GM19397 (cell line): Measurements from ENCODE around the gene PRPF6.
"Not testable (repeated sequence)": the region's sequence is repeated elsewhere in the genome, so short reads cannot be mapped to it uniquely, and the experiment has no call there.

ENCODE experiments used
- ATAC-seq: cut with Tn5 transposase; IDR thresholded peaks from one replicate; pipeline ENCODE4 v1.9.1; 2021; ENCODE audit warnings: mild to moderate bottlenecking, moderate library complexity; ENCODE audit not compliant: unreplicated experiment

Gene PRPF6

DNA sequence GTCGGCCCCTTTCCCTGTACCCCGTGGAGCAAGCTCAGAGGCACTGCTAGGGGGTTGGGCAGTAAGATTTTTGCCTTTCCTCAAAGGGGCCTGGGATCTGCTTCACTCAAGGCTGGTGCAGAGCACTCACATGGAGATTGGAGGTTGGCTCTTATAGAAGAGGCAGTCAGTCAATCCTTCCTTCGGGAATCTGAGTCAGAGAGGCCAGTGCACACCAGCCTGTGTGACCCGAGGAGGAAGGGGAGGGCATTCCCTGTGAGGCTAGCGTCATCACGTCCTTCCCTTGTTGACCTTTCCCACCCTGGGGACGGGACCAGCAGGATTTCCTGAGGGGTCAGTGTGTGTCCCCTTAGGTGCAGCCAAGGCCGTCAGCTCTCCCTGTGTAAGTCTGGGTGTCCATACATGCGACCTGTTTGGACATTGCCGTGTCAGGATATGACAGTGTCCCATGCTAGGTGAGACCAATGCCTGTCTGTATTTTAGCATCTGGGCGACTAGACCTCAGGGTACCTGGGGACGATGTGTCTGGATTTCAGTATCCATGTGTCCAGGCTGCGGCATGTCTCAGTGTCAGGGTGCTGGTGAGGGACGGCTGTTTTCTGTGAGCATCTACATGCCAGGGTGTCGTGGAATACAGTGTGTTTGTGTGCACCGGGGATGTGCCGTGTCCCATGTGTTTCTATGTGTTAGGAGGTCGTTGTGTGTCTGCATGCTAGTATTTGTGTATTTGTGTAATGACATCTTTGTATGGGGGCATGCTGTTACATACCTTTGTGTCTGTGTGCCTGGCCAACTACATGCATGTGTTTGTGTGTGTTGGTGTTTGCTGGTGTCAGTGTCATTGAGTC lies 8.4 kb upstream of the PRPF6 start:
- ATAC-seq = no peak

DNA sequence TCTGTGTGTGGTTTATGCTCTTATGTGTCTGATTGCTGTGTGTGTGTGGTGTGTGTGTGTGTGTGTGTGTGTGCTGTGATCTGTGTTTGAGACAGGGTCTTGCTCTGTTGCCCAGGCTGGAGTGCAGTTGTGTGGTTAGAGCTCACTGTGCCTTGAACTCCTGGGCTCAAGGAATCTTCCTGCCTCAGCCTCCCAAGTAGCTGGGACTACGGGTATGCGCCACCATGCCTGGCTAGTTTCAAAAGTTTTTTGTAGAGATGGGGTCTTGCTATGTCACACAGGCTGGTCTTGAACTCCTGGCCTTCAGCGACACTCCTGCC lies 7.8 kb upstream of the PRPF6 start:
- no peak for ATAC-seq

DNA sequence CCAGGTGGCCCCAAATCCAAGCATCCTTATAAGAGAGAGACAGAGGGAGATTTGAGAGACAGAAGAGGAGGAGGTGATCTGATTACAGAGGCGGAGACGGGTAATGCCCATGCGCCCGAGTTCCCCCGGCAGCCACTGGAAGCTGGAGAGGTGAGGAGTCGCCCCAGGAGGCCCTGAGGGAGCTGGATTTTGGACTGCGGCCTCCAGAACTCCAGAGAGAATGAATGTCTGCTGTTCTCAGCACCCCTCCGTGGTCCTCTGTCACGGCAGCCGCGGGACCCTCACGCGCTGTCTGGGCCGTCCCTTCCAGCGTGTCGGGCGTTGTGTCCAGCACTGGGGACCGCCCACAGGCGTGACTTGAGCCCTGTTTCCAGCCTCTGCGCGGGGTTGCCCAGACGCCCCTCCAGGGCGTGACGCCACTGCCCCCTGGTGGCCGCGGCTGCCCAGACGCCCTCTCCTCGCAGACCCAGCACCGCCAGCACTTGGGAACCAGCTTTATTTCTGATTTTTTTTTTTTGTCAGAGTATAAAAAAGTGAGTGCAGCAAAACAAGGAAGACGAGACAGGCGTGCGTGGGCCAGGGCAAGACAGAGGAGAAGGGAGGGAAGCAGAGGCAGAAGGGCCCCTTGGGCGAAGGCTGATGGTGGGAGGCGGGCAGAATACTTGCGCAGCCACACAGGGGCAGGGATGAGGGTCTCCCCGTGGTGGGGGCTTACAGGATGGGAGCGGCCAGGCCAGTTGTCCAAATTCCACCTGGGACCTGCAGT lies 7.1 kb upstream of the PRPF6 start:
- no peak for ATAC-seq

DNA sequence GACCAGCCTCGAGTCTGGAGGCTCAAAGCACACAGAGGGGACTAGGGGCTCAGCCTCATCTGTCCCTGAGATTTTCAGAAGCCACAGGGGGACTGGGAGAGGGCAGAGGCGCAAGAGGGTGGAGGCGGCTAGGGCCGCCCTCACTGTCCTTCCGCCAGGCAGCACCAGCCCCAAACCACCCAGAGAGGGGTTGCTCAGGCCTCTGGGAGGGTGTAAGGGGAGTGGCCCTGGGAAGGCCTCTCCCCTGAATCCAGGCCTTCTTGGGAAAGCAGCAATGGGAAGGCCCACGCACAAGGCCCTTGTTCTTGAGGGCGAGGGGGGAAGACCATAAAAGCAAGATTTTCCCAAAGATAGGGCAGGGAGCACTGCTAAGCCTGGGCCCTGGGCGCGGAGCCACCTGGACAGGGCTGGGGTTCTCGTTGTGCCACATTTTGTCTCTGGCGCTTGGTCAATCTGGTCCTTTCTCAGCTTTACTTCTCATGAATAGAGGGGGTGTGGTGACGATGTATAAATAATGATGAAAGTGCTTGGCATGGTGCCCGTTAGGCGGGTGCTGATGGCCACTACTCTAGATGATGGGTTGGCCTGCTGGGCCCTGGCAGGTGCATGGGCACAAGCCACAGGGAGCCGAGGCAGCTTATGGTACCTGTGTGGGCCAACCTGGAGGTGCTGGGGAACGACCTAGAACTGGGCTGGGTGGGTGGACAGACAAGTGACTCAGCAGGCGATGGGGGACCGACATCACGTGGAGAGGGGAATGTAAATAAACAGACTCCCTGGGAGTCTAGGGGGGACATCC lies 6.3 kb upstream of the PRPF6 start:
- ATAC-seq = no peak

DNA sequence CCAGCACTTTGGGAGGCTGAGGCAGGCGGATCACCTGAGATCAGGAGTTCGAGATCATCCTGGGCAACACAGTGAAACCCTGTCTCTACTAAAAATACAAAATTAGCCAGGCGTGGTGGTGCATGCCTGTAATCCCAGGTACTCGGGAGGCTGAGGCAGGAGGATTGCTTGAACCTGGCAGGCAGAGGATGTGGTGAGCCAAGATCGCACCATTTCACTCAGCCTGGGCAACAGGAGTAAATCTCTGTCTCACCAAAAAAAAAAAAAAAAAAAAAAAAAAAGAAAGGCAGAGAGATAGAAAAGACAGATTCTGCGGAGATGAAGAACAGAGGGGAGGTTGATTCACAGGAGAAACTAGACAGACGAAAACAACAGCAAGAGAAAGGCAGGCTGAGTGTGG lies 4.4 kb upstream of the PRPF6 start:
- not testable (repeated sequence) for ATAC-seq

DNA sequence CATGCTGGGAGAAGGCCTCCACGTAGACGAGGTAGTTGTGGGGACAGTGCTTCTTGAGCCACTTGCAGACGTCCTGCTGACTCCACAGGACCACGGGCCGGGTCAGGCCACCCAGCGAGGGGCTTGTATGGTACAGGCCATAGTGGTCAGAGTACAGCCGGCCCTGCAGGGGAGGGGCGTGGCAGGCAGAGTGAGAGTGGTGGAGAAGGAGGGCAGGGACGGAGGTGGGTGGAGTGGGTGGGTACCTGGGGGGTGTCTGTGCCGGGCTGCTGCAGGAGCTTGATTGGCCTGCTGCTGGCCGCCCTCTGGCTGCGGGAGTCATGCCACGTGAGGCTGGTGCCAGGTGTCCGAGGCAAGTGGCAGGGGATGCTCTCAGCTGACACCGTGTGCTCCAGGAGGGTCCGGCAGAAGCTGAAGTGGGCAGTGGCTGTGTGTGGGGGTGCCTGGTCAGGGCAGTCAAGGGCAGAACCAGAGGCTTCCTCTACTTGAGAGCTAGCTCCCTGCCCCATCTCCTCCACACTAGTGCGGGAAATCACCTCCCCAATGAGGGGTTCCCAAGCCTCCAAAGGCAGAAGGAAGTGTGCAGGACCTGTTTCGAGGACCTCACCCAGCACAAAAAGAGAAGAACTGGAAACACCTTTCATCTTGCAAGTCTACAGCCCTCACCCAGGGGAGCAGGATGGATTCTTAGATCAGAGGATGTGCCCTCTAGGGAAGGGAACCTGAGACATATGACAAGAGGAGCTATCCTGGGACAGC lies 3.8 kb upstream of the PRPF6 start:
- no peak for ATAC-seq

DNA sequence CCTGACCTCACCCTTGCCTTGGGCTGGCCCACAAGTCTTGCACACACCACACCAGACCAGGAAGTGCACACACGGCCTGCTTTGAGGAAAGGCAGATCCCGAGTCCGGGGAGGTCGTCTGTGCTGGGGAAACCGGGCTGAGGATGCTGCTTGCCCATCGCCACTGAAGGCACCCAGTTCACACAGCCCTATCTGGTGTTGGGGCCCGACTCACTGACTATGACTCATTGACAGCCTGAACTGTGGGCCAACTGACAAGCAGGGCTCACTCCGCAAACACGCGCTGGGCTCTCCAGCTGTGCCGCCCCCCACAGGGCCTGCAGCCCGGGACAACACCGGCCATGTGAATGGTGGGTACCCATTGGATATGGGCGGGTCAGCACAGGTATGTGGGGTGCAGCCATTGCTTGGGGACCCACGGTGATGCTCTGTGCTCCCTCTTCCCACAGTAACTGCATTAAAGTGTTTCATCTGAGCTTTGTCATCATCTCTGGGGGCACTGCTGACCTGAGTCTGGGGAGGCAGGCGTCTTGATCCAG lies 3.1 kb upstream of the PRPF6 start:
- no peak for ATAC-seq

DNA sequence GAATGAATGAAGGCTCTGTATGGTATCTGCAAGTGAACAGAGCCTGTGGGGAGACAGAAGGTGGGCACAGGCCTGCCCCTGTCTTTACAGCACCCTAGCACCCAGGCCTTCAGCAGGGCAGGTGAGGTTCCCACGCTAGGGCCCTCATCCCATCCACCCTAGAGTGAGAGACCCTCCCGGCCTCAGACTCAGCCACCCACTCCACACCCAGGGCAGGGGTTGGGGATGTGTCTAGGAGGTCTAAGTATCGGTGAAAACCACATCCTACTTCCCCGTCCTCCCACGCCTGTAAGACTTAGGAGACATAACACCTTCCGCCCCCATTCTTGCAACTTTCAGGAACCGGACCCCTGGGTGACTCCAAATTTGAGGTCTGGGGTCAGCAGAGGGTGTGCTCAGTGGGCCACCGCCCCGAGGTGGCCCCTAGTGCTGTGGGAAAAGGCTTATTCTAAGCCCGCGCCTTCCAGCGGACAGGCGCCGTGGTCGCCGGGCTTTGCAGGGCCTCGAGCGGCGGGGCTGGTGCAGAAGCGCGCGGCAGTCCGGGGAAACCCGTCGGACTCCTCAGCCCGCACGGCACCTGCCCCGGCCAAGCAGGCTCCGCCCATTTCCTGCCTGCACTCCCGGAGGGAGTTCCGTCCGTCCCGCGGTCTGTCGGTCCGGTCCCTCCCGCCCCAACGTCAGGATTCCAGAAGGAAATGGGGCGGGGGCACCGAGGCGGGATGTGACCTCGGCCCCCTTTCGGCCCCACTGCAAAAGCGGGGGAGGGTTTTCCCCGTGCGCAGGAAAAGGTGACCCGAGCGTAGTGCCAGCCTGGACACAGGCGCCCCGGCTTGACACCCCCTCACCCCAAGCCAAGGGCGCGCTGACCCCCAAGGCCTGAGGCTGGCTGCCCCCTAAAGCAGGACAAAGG lies 2.4 kb upstream of the PRPF6 start:
- peak; percentile 36 for ATAC-seq

DNA sequence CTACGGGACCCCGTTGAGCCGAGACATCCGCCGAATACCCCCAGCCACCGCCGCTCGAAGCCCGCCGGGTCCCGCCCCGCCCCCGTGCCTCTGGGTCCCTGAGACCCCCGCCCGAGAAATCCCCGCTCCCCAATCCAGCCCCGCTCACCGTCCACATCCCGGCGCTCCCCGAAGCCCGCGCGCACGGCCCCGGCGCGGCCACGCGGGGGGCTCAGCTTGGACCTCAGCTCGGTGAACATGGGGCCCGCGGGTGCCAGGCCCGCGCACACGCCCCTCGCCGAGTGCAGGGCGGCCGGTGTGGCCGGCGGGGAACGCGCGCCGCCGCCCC lies 1.7 kb upstream of the PRPF6 start:
- ATAC-seq = no peak

DNA sequence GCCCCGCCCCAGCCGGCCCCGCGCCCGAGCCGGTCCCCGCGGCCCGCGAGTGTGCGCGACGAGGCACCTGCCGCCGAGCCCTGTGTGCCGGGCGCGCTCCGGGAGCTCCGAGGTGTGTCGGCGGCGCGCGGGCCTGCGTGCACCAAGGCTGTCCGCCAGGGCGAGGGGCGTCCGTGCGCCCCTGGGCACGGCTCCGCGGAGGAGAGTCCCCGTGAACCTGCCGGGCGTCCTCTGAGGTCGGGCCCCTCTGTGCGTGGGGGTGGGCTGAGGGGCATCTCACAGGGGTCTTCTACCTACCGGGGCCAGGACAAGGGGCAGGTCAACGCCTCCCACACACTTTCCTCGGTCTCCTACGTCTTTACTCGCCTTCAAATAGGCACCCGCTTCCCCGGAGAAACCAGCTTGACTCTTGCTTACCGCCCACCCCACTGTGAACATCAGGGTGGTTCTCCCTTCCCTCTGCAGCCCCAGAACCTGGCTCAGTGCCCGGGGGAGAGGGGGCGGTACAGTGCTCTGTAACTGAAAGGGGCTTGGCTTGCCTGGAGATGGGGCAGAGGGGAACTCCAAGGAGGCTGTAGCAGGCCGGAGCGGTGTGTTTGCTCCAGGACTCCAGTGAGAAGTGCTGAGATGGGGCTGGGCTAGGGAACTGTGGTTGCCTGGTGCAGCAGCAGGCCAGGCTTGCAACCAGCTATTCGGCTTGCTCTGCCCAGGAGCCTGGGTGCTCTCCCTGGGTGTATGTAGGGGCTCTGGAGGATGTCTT lies 1.2 kb upstream of the PRPF6 start, which contains the start of gene SAMD10:
Gene SAMD10, minus strand, starts transcription at position 86 of the 760 bp plus-strand sequence. CDS start 175 bp downstream, outside the sequence.
- peak; percentile 26 for ATAC-seq

DNA sequence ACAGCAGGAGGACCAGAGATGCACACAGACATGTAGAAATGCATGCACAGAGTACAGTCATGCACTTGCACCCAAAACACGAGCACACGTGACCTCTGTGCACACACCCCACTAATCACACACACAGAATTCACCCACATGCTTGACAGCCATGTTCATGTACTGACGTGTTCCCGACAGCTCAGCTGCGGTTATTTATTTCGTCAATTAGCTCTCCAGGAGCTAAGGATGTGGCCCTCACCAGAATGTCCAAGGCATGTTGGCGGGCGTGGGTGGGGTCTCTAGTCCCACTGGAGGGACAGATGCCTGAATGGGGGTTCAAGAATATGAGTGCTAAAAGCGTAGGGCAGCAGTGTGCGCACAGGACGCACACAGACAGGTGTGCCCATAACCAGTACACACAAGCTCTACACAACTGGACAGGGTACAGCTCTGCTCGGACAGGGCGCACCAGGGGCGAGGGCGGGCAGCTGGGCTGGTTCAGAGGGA lies 571 bp upstream of the PRPF6 start:
- peak; percentile 2 for ATAC-seq

DNA sequence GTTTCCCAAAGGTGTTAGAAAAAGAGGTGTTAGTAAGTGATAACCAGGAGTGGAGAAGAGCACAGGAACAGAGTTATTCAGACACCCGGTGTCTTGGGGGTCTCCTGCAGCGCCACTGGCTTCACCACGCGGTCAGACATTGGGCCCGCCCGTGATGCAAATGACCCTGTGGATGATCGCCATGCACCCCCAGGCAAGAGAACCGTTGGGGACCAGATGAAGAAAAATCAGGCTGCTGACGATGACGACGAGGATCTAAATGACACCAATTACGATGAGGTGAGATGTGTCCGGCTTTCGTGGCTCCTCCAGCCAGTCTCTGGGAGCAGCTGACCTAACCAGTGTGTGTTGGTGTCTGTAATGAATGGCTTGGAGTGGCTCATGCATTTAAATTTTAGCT lies 2.0 kb downstream of the PRPF6 start:
- no peak for ATAC-seq

DNA sequence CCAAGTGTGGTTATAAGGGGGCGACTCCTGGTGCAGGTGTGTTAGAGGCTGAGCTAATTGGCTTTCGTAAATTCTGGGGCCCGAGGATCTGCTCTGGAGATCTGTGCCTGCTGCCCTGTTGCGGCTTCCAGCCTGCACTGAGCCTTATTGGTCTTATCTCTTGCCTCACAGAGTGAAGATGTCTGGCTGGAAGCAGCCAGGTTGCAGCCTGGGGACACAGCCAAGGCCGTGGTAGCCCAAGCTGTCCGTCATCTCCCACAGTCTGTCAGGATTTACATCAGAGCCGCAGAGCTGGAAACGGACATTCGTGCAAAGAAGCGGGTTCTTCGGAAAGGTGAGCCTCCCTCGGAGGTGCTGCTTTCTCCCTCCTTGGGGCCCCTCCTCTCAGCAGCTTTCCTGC lies 20.0 kb downstream of the PRPF6 start:
- ATAC-seq = no peak

DNA sequence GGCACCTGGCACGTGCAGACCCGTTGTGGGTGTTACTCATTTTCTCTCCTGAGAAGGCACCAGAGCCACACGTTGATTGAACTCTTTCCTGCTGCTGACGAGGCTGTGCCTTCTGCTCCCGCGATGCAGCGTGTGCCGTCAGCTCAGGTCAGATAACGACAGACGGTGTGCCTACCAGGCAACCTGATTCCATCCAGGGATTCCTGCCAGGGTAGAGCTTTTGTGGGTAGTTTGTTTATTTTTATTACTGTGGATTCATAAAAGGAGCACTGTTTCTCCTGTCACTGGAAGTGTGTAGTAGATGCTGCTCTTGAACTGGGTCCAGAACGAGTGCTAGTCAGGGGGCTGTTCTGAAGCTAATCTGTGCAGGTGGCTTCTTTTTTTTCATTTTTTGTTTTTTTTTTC lies 20.7 kb downstream of the PRPF6 start:
- ATAC-seq = no peak

DNA sequence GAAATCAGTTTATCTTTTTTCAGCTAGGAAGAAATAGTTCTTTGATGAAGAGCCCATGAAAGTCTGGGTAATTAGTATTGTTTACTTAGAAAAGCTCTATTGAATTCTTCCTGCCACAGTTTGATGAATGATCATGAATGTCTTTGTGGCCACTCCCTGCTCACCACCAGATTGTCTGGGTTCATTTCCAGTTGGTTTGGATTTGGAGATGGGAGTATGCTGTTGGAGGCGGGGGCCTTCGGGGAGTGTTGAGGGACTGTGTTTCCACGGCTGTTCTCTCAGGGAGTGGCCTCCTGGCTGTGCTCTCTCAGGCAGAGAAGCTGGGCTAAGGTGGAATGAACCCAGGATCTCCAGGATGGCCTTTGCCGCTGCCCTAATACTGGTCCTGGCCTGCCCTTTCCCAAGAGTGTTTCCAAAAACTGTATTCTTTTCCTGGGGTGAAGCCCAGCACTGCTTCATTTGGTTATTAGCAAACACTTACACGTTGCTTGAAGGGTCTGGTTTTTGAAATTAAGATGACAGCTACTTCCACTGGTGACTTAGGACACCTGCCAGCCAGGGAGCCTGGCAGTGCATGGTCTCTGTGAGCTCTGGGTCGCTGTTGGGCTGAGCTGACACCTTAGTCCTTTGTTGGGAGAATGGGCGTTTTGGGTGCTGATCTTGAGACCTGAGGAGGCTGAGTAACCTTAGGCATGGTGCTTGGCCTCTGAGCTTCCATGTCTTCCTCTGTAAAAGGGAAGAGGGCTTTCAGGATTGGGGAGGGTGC lies 23.2 kb downstream of the PRPF6 start:
- no peak for ATAC-seq

DNA sequence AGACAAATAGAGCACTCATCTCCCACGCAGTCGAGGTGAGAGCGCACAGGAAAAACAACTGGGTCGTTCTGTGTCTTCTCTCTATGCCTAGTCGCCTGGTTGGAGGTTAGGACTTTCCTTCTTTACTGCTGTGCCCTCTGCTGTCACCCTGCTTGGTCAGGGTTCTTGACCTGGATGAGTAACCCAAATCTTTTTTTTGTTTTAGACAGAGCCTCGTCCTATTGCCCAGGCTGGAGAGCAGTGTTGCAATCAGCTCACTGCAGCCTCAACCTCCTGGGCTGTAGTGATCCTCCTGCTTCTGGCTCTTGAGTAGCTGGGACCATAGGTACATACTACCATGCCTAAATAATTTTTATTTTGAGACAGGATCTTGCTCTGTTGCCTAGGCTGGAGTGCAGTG lies 24.5 kb downstream of the PRPF6 start:
- ATAC-seq = no peak

DNA sequence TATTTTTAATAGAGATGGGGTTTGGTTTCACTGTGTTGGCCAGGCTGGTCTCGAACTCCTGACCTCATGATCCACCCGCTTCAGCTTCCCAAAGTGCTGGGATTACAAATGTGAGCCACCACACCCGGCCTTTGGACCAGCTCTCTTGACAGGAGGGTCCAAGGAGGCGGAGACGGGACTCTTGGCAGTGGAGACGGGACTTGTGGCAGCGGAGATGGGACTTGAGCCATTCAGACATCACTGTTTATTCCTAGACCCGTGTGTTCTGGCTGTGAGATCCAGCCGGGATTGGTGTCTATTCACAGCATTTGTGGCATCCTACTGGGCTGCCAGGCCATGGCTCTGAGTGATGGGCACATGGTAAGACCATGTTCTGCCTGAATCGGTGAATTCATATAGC lies 25.6 kb downstream of the PRPF6 start:
- no peak for ATAC-seq

DNA sequence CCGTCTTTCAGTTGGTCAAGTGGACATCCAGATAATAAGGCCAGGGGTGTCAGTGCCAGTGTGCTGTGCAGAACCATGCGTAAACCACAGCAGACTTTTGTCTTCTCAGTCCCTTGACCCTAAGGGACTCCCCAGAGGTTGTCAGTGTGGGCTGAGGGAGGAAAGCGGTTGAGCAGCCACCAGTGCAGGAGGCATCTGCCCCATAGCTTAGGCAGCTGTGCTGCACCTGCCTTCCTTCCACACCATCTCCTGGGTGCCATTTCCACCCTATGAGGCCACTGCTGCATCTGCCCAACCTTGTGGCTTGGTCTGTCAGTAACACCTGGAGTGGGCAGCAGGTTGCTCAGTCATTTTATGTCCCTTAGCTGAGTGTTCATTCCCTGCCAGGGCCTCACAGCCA lies 26.0 kb downstream of the PRPF6 start:
- no peak for ATAC-seq
